Measurements from ENCODE around the gene FAM170B.

FAM170B gene

GRCh38 chr10:49151025-49151445 lies 17.2 kb upstream of the FAM170B start:
- no peak for DNase-seq

GRCh38 chr10:49150426-49150825 lies 16.6 kb upstream of the FAM170B start:
- no peak for DNase-seq

GRCh38 chr10:49149881-49150280 lies 16.1 kb upstream of the FAM170B start:
- no peak for DNase-seq

DNA sequence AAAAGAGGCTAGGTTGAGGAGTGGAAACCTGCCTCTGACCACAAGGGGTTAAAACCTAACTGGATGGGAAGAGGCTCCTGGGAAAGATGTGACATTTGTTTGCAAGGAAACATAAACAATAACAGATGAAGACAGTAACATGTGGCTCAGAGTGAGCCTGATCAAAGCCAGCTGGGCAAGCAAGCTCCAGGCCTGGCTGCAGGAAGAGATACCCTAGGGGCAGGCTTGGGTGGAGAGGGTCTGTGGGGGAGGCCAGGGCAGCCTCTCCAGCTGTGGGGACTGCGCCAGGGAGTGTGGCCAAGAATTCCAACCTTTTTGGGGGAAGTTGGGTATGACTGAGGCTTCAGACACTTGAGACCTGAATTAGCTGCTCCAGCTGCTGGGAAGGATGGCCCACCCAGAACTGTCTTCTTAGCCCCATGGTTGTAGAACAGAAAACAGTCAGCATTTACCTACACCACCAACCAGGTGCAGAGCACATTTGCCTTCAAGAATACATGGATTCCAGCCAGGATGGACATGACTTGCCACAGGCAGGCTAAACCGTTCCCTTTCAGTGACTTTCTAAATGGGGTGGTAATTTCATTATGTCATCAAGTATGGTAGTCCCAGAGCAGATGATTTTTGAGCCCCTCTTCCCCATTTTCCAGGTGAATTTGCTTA lies 10.4 kb upstream of the FAM170B start:
- no peak for DNase-seq

DNA sequence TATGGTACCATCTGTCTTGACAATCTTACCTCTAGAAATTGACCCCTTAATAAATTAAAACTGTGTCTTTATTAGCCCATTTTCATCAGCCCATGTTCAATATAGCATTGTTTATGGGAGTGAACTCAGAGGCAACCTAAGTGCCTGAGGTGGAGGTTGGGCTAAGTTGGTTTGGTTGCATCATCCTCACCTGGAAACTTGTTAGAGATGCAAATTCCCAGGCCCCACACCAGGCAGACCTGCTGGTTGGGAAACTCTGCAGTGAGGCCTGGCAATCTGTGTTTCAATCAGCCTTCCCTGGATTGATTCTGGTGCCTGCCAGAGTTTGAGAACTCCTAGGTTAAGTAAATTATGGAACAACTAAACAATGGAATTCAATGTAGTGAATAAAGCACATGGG lies 9.4 kb upstream of the FAM170B start:
- DNase-seq = no peak

DNA sequence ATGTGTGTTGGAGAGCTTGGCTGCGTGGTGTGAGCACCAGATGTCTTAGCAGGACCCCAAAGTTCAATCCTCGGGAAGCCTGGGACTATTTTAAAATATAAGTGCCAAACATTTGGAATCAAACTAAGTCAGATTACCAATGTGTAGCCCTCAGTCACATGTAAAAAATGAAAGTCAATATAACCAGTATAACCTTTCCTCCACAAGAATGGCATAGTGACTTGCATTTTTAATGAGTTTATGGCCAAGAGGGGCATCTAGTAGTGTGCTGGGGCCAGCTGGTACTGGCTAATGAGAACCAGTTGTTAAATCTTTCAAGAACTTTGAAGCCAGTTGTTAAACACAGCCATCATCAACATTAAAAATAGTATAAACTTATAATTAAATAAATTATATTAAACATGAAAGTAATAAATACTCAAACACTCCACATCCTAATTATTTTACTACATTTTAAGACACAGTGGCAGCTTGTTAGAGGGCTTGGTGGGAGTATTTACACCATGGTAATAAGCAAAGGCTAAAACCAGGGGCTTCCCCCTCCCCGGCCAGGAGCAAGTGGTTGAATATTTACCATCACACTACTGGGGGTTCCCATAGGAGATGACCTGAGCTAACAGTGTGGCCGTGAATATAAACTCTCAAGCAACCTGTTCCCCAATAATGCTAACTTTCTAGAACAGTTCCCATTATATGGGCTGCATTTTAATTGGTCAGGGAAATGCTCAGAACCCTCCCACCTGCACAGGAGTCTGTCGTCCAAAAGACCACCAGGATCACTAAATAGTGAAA lies 7.9 kb upstream of the FAM170B start:
- no peak for DNase-seq

DNA sequence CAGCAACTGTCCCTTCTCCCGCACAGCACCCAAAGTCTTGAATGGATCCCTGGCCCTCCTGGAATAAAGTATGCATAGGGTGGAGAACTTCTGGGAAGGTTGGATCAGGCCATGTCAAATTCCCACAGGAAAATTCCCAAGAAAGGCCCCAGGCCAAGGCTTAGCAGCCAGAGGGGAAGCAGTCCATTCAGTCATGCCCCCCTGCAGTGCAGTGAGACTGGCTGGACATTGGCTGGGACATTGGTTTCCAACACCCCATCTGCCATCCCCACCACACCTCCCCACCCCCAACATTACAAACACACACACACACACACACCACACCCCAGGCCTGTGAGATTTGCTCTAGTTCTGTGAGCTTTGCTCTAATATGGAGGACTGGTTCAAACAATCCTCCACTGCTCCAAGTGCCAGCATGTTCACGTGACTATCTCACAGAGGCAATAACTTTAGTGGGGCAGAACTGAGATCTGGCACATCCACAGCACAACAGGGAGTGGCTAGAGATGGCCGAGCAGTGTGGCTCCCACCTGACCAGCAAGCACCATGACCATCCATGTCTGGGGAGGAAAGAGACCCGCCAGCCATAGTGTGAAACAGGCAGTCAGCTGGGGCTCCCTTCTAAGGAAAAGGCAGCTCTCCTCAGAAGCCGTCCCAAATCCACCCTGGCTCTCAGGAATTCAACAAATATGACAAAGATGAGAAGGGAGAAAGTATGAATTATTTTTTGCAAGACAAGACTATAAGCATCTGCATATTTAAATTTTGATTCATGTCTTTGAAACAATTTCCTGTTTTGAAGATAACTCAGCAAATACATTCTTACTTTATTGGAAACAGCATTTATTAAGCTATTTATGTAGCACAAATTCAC lies 6.7 kb upstream of the FAM170B start:
- no peak for DNase-seq

- no peak for DNase-seq
These were observed 6.0 kb upstream of the FAM170B start for GRCh38 chr10:49139846-49140195.

GRCh38 chr10:49139028-49139845 lies 5.4 kb upstream of the FAM170B start:
- DNase-seq = no peak

DNA sequence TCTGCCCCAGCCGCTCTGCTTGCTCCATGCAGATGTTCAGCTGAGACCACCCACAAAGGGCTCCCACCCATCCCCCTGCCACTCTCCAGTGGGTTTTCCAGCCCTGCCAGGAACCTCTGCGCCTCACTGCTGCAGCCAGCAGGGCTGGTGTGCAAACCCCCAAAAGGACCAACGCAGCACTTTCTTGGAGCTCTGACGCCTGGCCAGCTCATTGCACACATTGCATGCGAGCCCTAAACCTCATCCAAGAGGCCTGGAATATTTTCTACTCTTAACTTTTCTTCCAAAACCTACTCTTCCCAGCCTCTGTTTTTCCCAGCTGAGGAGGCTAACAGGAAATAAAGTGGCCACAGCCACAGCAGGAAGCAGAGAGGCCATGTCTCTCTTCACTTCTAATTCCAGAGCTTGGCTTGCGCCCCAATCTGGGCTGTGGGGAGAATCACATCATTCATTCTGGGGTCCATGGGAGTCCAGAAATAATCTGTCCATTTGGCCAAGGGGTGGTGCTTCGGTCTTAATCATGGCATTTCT lies 4.6 kb upstream of the FAM170B start:
- no peak for DNase-seq

DNA sequence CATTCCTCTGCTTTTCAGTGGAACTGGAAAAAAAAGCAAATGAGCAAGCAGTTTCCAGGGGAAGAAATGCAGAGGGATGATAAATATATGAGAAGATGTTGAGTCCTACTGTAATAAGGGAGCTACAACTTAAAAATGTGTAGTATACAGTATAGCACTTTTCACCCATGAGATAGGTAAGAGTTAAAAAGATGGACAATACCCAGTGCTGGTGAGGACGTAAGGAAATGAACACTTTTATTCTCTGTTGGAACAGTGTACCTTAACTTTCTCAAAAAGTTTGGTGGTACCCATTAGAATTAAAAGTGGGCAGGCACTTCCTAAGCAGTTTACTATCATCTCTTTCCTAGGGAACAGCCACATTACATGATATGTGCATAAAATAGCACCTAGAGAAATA lies 2.7 kb upstream of the FAM170B start:
- DNase-seq = no peak

- DNase-seq = no peak
These were observed 1.9 kb upstream of the FAM170B start for GRCh38 chr10:49135575-49136313.

DNA sequence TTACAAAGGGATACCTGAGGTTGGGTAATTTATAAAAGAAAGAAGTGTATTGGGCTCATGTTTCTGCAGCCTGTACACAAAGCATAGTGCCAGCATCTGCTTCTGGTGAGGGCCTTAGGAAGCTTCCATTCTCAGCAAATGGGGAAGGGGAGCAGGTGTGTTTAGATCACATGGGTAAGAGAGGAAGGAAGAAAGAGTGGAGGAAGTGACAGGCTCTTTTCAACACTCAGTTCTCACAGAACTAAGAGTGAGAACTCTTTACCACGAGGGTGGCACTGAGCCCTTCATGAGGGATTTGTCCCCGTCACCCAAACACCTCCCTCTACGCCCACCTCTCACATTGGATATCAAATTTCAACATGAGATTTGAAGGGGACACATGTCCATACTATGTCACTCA lies 506 bp upstream of the FAM170B start:
- no peak for DNase-seq

DNA sequence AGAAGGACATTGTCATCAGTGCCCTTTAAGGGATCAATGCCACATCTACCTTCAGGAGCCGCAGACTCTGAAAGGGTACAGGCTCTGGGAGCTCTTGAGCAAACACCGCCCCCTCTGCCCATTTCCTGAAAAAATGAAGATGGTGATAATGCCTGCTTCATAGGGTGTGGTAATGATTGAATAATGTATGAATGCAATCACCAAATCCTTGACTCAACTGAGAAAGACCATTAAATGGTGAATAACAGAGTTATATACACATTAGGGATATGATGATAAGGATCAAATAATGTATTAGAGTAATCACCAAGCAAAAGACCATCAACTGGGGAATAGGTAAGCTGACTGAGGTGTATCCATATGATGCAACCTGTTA lies 1.5 kb downstream of the FAM170B start:
- no peak for DNase-seq

GRCh38 chr10:49131507-49132361 lies 2.1 kb downstream of the FAM170B start:
- no peak for DNase-seq

DNA sequence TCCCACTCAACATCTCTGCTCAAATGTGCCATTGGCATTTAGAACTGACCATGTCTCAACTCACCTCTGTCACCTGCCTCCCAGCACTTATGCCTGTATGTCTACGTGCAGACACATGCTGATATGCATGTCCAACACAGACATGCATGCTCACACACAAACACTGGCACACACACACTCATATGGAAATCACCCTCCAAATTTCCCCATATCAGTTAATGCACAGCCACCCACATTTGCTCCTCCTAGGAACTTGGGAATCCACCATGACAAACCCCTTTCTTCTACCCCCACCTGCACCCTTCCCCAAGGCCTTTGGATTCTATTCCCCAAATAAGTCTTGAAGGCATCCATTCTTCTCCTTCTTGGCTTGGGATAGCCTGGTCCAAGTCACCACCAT lies 4.4 kb downstream of the FAM170B start:
- DNase-seq = no peak

- no peak for DNase-seq
These were observed 5.0 kb downstream of the FAM170B start for GRCh38 chr10:49128854-49129253.

DNA sequence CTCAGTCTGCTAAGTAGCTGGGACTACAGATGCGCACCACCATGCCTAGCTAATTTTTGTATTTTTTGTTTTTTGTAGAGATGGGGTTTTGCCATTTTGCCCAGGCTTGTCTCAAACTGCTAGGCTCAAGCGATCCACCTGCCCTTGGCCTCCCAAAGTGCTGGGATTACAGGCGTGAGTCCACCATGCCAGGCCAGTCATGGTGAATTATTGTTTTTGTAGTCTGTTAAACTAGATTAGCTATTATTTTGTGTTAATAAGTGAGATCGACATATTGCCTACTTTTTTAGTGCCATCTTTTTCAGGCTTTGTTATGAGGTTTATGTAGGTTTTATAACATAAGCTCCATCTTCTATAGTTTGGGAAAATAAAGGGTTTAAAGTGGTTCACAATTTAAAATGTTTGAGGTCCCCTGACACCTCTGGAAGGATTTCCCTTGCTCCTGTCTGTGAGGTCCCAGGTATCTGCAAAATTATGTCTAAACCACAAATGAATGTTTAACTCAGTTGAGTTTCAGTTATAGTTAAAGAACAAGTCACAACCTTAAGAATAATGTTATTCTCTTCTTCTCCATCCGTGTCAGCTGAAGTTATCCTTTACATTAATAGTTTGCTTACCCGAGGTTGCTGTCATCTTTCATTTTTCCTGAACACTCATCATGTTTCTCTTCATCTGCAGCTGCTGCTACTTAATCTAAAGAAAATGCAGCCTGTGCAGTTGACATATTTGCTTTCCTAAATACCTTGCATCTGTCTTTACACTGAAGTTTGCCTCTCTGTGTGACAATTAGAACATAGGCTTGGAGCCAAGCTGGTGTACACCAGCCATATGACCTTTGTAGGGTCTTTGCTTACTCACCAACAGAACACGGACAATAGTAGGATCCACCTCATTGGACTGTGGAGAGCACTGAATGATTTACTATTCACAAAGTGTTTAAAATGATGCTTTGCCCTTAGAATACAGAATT lies 9.6 kb downstream of the FAM170B start:
- DNase-seq = no peak

- no peak for DNase-seq
These were observed 12.9 kb downstream of the FAM170B start for GRCh38 chr10:49120911-49121310.

DNA sequence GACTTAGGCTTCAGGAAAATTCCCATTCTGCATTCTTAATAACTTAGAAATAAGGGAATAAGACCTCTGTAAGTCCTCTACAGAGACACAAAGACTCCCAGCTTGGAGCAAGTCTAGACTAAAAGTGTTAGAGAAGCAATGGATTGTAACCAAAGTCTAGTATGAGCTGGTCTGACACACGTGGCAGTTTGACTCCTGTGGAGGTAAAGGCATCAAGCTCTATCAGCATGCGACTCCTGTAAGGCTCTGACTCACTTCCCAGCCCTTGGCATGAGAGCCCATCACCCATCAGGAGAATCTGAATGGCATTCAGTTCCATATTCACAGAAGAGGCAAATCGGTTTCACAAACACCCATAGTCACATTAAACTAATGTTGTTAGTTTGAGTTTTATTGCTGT lies 14.1 kb downstream of the FAM170B start:
- DNase-seq = no peak

Data from CD4-positive, alpha-beta T cell treated with Interleukin-17A for 1 hour (primary cell).